Stimulated activated CD8-positive, alpha-beta memory T cell treated with anti-CD3 and anti-CD28 coated beads, Interleukin-7, amount 100 ng/mL, for 1 hour (primary cell): ENCODE measurements around the gene STS.
"Not testable (repeated sequence)": the region's sequence is repeated elsewhere in the genome, so short reads cannot be mapped to it uniquely, and the experiment has no call there.

ENCODE experiments used
- DNase-seq, 2 donors: peaks; one replicate each; pipeline ENCODE4 v3.0.0-alpha.2; 2020; ENCODE audit warnings: low read depth in 2 of 2

Gene STS

DNA sequence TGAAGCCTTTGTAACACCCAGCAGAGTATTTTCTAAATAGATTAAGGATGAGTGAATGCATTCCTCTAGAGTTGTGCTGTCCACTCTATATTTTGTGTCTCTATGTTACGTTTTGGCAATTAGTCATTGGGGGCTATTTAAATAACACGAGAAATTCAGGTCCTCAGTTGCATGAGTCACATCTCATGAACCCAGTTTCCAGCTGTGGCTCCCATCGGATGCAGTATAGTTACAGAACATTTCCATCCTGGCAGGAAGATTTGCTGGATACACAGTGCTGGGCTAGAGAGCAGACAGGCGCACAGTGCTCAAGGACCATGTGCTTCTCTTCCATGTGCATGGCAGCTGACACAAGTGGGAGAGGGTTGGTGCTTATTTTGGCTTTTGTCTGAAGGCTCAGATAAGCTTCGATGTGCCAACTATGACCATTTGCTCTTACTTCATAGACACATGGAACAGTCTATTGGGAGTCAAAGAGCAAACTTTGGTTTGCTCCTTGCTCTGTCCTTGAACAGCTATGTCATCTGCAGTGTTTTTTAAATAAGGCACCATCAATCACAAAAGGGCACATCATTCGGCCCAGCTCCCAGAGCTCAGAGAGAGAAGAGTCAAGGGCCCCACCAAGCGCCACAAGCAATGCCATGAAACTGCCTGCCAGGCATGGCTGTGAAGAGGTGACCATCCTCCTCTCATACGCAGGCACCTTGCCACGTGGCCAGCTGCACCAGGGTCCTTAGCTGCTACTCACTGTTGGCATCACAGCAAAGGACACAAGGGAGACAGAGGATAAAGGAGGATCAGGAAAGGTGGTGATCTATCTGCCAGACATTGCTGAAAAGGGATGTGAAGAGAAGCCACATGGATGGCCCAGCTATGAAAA is 8.1 kb upstream of the STS start:
- no peak for DNase-seq

DNA sequence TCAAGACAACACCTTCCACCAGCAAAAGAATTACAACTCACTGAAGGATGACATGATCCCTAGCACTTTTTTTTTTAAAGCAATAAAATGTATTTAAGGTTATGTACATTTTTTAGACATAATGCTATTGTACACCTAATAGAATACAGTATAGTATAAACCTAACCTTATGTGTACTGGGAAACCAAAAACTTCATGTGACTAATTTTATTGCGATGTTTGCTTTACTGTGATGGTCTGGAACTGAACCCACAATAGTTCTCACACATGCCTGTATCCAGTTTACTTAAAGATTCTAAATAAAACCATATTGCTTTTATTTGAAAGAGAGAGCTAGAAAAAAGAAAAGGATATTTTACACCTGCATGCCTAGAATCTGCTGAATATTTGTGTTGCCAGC is 4.4 kb upstream of the STS start:
- DNase-seq = no peak

DNA sequence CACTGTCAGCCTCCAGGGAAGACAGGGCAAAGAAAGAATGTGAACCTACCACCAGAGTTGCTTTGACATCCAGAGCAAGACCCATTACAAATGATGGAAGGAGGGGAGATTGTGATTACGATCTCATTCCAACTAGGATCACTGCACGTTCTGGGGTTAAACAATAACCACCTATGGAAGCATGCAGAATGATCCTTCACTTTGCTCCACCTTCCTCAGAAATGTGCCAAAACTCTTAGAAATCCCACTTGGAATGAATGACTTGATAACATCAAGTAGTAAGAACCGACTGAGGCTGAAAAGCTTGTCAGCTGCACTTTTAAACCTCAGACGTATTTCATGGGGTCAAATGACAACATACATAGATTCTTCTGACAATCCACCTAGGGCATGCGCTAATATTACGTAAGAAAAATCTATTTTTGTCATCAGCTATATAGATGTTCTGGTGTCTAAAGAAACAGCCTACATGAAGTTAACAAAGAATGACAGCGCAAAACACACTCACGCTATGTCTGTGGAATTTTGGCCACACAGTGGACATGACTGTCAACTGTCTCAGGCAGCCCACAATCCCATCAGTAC is 3.5 kb upstream of the STS start:
- DNase-seq = no peak

DNA sequence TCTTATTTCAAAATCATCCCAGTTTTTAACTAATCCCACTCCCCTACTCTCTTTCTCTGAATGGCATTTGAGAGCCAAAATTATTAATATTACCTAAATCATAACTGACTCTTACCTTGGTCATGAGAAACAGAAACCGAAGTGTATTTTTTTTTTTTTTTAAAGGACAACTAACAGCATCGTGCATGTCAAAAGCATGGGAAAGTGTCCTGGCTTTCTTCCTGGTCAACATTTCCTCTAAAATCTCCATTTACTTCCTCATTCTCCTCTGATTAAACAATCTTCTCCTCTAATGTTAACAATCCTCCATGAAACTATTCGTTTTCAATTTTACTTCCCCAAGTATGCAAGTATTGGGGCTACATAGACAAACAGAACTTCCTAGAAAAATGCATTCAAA is 2.1 kb upstream of the STS start:
- no peak for DNase-seq

DNA sequence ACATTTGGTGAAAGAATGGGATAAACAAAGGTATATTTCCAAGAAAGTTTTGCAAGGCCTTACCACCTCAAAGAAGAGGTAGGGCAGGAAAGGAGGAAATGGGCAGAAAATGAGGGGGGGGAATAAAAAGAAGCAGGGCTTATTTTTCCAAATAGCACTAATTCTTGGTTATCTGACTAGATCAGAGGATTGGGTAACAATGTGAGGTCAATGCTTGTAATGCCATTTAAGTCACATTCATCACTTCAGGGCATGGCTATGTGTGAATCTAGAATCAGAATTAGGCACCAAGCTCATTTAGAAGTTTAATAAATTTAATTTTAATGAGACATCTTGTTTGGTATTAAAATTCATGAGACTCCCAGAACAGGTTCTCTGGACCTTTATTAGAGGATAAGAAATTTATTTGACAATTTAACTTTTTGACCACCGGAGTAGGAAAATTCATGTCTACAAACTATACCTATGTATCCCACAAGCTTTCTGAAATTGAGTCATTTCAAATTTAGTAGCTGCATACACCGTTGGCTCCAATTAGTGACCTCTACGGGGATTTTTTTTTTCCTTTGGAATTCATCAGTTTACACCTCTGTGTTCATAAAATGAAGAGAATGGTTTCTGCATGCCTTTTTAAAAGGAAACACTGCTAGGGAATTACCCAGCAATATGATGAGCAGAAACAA is 1.4 kb upstream of the STS start:
- no peak for DNase-seq

DNA sequence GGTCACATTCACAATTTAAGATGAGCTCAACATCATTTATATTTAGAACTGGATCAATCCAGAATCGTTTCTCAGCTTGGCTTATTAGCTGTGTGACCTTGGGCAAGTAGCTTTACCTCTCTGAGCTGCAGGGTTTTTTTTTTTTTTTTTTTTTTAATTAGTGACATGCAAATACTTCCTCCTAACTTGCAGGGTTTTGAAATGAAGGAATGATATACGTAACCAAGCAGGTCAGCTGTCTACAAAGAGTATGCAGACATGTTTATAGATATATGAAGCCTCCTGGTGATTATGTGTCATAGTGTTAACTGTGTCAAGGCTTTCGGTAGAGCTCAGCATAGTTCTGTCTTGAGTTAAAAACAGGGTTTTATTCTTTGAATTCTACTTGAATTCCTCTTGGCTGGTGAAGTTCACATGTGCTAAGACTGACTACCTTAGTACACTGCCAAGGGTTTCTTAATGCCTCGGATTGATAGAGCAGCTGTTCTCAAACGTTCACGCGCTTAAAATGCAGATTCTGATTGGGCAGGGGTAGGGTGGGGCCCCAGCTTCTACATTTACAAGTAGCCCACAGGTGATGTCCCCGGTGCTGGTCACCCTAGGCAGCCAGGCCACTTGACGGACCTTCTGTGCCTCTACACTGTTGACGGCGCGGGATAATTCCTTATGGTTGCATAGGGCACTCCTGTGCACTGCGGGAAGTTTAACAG is 654 bp upstream of the STS start:
- DNase-seq = no peak

DNA sequence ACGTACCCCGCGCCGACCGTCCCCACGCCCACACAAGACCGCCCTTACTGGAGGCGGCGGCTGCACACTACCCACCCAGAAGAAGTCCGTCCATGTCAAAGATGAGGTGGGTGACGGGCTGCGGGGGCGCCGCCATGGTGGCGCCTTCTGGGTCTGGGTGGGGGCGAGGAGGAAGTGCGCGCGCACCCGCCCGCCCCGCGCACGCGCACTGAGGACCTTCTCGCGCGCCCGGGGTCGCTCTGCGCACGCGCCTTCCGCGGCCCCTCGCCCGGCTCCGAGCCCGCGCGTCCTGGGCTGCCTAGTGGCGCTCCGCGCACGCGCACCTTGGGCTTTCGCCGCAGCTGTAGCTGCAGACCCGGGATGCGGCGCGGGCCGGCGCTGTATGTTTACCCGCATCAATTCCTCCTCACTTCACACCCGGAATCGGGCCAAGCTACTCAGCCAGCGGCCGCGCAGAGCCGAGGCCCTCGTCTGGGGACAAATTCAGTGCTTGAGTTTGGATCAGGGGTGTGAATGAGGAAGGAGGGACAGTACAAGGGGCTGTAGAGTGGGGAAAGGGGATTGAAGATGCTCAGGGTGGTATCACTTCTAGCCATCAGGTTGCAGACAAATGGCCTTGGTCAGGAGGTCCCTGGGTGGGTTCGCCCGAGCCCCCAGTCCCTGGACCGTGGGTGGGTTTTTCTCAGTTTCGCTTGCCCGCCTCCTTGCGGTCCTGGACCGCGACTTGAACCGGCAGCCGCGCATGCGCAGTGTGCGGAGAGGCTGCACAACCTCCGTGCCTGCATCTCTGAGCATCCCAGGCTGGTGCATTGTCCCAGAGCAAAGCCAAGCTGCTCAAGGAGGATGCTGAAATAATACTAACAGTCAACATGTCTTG is 704 bp downstream of the STS start, which contains the start of gene PUDP:
PUDP (minus strand) TSS at position 176 of the 877 bp plus-strand sequence; CDS start at position 136, 40 bp downstream.
- peak; percentile 60 to 79 for DNase-seq

DNA sequence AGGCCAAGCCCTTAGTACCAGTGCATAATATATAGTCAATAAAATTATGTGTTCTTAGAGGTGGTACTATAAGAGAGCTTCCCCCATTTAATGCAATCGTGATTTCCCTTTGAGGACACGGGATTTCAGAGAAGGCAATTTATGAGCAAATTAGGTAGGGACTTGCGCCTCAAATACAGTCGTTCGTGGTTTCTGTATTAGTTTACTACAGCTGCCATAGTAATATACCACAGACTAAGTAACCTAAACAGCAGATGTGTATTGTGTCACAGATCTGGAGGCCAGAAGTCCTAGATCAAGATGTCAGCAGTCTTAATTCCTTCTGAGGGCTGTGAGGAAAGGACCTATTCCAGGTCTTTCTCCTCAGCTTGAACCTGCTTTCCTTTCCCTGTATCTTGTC is 1.9 kb downstream of the STS start:
- no peak for DNase-seq

DNA sequence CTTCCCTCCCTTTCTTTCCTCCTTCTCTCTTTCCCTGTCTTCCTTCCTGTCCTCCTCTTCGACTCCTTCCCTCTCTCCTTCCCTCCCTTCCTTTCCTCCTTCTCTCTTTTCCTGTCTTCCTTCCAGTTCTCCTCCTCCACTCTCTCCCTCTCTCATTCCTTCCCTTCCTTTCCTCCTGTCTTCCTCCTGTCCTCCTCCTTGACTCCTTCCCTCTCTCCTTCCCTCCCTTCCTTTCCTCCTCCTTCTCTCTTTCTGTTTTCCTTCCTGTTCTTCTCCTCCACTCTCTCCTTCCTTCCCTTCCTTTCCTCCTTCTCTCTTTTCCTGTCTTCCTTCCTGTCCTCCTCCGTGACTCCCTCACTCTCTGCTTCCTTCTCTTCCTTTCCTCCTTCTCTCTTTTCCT is 5.7 kb downstream of the STS start:
- DNase-seq = no peak

DNA sequence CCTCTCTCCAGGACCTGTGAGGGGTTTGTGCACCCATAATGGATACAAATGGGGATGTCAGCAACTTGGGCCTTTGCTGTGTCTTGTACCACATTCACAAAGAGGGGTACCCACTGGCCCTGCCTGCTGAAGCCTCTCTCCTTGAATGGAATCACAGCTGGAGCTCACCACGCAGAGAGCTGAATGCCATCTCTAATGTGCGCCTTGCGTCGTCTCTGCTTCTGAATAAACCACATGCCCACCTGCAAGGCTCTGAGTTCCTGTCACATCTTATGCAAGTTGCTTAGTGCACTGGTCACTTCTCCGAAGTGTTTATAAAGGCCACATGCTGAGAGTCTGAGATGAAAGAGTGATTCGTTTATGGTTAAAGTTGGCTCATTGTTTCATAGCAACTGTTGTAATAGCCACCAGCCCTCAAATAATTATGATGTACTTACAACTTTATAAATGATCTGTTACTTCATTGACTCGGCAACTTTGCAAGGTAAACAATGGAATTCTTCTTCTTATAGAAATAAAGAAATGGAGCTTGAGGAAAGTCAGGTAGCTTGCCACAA is 6.6 kb downstream of the STS start:
- no peak for DNase-seq

DNA sequence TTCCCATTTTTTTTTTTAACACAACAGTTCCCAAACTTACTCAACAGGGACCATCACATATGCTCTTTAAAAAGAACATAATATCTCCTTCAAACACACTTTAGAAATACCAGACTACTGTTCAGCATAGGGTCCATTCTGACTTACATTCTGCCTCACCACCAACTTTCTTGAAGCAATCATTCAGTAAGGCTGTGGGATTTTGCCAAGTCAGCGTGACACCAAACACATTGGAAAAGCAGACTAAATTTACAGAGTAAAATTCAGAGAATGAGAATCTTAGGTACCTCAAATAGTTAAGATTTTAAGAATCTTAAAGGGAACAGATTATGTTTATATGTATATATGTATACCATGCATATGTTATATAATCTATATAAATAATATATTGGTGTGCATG is 7.7 kb downstream of the STS start:
- DNase-seq = no peak

DNA sequence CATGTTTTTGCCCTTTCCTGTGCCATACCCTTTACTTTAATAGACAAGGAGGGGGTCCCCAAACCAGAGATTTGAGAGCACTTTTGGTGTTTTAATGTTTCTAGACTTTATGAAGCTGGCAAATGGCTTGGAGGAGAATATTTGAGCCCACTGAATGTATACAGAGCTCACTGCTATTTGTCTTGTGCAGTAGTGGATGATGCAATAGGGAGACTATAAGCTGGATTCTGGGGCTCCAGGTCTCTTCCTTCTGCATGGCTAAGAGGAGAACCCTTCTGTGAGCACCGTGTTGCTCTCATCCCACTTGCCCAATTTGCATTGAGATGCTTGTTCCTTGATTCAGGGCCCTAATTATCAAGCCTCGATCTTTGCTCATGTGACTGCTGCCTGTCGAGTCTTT is 9.4 kb downstream of the STS start:
- DNase-seq = no peak

DNA sequence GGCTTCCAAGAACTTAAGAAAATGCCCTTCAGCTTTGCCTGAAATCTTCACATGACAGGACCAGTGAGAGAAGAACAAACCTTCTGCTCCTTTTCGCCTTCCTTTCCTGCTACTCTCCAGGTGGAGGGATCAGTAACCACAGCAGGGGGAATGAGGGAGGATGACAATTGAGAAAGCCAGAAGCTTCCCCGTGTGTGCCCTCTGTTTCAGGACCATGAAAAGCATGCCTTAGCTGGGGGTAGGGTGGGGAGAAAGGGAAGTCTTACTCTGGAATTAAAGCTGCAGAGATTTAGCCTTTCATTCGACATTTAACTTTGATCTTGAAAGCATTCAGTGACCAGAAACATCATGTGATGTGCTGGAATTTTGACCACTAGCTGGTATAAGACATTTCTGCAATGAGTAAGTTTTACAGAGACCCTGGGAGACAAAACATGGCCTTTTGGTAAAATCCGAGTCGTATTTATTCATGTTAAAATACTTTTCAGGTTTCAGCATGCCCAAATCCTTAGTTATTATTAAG is 11.0 kb downstream of the STS start:
- DNase-seq = no peak

DNA sequence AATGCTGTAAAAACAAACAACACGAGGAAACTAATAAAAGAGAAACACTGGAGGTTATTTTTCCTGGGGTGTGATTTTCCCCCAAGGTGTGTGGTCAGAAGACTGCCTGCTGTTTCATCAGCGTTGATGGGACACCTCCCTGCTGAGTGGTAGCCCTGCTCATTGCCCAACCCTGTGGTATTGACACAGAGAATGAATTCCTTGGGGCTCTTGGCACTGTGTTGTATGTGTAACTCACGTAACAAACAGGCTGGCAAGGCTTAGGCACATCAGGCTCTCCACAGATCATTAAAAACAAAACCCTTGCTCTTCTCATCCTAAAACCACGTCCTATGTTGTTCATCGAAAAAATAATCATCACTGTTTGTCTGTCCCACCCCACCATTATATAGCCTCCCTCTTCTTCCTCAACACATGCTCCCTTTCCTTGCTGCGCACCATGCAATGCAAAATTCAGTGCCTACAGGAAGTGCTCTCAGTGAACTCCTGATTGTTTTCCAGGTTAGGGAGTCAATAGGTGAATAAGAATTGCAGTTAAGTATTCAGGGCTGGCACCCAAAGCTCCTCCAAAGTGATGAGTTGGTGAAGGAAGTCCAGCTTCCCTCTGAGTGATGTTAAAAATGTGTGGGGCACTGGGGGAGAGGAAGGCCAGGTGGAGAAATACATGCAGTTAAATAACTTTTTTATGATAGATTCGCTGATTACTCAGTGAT is 11.8 kb downstream of the STS start:
- DNase-seq = no peak

DNA sequence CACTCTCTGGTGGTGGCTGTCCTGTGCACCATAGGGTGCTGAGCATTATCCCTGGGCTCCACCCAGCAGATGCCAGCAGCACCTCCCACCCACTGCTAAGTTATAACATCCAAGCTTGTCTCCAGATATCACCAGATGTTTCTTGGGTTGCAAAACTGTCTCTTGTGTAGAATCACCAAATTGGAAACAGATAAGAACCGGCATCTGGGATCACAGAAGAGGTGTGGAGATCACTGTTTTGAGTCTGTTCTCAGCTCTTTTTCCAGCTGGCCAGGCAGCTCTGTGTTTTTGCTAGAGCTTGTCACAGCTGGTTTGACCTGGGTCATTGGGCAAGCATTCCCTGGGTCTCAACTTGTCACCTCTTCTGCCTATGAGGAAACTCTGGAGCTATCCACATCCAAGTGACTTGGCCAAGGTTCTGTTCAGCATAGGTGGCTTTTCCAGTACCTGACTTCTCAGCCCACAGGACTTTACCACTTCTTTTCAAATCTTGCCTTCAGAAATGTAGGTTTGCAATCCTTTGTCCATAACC is 15.7 kb downstream of the STS start:
- DNase-seq = no peak

DNA sequence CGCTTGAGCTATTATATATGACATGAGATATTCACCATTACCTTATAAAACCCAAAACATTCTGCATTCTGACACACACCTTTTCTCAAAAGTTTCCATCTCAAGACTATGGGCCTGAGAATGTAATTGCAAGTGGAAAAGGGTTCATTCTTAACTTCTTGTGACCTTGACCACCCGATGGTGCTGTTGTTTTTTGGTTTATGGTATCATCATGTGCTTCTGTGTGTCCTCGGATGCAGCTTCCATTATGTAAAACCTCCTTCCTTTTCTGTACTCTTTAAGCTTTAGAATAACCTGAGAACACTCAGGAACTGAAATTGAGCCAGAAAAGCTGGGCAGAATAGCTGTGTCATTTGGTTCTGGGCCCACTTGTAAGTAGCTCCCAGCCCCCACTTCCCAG is 16.7 kb downstream of the STS start:
- no peak for DNase-seq

DNA sequence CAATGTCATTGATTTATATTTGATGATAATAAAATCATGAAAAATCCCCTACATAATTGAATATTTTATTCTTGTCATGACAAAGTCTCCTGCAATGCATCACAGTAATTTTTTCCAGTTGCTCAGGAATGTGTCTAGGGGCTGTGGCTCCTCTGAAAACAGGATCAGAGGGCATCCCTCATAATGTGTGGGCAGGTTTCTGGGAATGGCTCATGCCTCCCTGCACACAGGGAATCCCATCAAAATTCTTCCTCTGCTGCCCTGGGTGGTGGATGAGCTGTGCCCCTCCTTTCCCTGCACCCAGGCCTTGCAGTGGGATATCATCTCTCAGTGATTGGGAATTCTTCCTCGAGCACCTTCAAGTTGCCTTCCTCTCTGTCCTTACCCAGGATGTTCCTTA is 20.9 kb downstream of the STS start:
- no peak for DNase-seq

DNA sequence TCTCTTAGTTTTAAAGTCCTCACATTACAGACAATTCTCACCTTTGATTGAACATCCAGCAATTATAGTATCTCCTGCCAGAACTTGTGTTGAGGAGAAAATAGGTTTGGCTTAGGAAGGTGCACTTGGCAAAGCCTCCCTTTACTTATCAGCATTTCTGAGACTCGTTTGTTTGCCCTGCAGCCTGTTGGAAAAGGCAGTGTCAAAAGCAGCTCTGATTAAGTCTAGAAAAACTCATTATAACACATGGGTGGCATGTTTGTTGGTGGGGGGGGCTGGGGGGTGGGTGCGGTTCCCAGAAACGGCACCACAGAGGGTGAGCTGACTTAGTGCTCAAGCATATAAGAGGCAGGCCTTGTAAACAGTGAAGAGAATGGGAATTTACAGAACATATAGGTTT is 22.1 kb downstream of the STS start:
- no peak for DNase-seq

DNA sequence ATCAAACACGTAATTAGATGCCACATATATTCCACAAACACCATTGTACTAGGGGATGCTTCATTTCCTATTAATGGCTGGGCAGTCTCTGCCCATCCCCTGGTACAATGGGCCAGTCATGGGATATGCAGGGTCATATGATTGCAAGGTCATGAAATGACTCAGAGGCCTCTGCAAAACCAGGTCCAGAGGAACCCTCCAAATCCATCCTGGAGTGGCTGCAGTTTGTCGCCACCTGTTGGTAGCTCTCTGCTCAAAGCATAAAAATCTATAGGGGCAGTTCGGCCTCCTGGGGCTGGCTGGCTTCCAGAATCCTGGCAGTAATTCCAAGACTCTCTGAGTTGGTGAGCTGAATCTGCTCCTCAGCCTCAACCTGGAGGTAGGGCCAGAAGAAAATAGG is 23.4 kb downstream of the STS start:
- peak in 1 of 2 donors; percentile 15 for DNase-seq

DNA sequence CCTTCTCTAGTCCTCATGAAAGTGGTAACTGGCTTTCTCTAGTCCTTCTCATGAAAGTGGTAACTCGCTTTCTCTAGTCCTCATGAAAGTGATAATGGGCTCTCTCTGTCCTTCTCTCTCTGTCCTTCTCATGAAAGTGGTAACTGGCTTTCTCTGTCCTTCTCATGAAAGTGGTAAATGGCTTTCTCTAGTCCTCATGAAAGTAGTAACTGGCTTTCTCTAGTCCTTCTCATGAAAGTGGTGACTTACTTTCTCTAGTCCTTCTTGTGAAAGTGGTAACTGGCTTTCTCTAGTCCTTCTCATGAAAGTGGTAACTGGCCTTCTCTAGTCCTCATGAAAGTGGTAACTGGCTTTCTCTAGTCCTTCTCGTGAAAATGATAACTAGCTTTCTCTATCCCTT is 31.3 kb downstream of the STS start:
- not testable (repeated sequence) for DNase-seq
